NCI-H345 treated with DMSO at 0.1 percent for 48 hours (cell line): Measurements from ENCODE around the gene PAIP2B.

Experiments
- DNase-seq: peaks from one replicate; lab custom pipeline; 2025; ENCODE audit not compliant: unreplicated experiment; lab: John Stamatoyannopoulos, UW

The PAIP2B gene

GRCh38 chr2:71154279-71154678 is 72.6 kb downstream of the PAIP2B start:
- DNase-seq: no peak

GRCh38 chr2:71153585-71154224 is 73.2 kb downstream of the PAIP2B start:
- no peak for DNase-seq

- DNase-seq: no peak
These were observed 75.3 kb downstream of the PAIP2B start for GRCh38 chr2:71151620-71152019.

GRCh38 chr2:71150082-71150816 is 76.7 kb downstream of the PAIP2B start:
- no peak for DNase-seq

- no peak for DNase-seq
These were observed 78.3 kb downstream of the PAIP2B start for GRCh38 chr2:71148506-71149063.

- no peak for DNase-seq
These were observed 83.1 kb downstream of the PAIP2B start for GRCh38 chr2:71143782-71144181.

GRCh38 chr2:71136174-71136573 is 90.7 kb downstream of the PAIP2B start:
- DNase-seq: no peak

- no peak for DNase-seq
These were observed 93.3 kb downstream of the PAIP2B start for GRCh38 chr2:71133603-71134002.
